ENCODE measurements around the gene GPD2. TPM values are rescaled to one million over a fixed set of nuclear protein-coding genes. Genes with fewer than 3 reads are reported as not detected.

GPD2 gene
- total and polyA plus RNA-seq, 2 of the 13 experiments (the other 11 are each of a cell fraction or from before 2014, with no cell fraction given), result not detected

GRCh38 chr2:156540706-156541105, 104.5 kb downstream of the GPD2 start (continued):
- TF ChIP-seq ARID5B (CRISPR knock-in tag; IDR thresholded peaks at IDR 0.05) (no peak), PLRG1 (conservative IDR thresholded peaks at IDR 0.05) (no peak), ZZZ3 (CRISPR knock-in tag; IDR thresholded peaks at IDR 0.05; ENCODE audit: borderline replicate concordance) (no peak), SOX13 (IDR thresholded peaks at IDR 0.05) (no peak), SOX13 (CRISPR knock-in tag; conservative IDR thresholded peaks at IDR 0.05 in 1 of 2, IDR thresholded peaks at IDR 0.05 in 1 of 2) (no peak), HMGA1 (CRISPR knock-in tag; conservative IDR thresholded peaks at IDR 0.05) (no peak), SAP130 (CRISPR knock-in tag; IDR thresholded peaks at IDR 0.05; ENCODE audit: low read depth) (no peak), NR2C2 (CRISPR knock-in tag; IDR thresholded peaks at IDR 0.05; ENCODE audit: borderline replicate concordance) (no peak)

- no peak overlapping the region for H3K4me2 ChIP-seq (ENCODE audit: low read depth, low read length)
- H3K27ac ChIP-seq (ENCODE audit: extremely low read length, insufficient read depth, low read length), result no peak overlapping the region
- H3K9ac ChIP-seq (ENCODE audit: insufficient read depth, low read depth, low read length), result no peak overlapping the region
- FAIRE-seq (no peak), ATAC-seq (no peak), DNase-seq (ENCODE audit: low spot score) (no peak)
- no peak overlapping the region for H2AFZ ChIP-seq (ENCODE audit: low read length)
- H3K27me3 ChIP-seq (ENCODE audit: control insufficient read depth in 1 of 2, insufficient read depth in 2 of 2, low read length in 2 of 2), result no peaks in the 10 kb centered on the region
- in situ Hi-C loops (cut with HindIII; ENCODE audit: extremely low pct_ligation_motif_present, low pct_unique_long_range_greater_than_20kb), result no loop called here
- no TSS peak for BruUV-seq (replicated peaks)
- no peak overlapping the region for H3K4me3 ChIP-seq (replicated peaks in 1 of 3; ENCODE audit: insufficient read depth in 1 of 3, low read depth in 2 of 3, low read length in 3 of 3)
- ChIA-PET POLR2A (no interaction called here), CTCF (ENCODE audit: low intra/inter-chr PET ratio, low total read pairs) (no interaction called here)
- intact Hi-C loops (cut with micrococcal nuclease; ENCODE audit: unreplicated experiment), result no loop called here
- H4K20me1 ChIP-seq (ENCODE audit: insufficient read depth, low read length), result no peaks in the 10 kb centered on the region
- no peaks in the 10 kb centered on the region for H3K79me2 ChIP-seq (ENCODE audit: insufficient read depth, low read length)
- H3K9me3 ChIP-seq (ENCODE audit: low read length), result no peaks in the 10 kb centered on the region
- H3K36me3 ChIP-seq (replicated peaks in 1 of 2; ENCODE audit: control insufficient read depth in 1 of 2, insufficient read depth in 2 of 2, low read length in 2 of 2), result no peaks in the 10 kb centered on the region
- TF ChIP-seq DR1 (CRISPR knock-in tag; IDR thresholded peaks at IDR 0.05) (no peak), HOXD1 (CRISPR knock-in tag; IDR thresholded peaks at IDR 0.05) (no peak), ZNF530 (CRISPR knock-in tag; IDR thresholded peaks at IDR 0.05; ENCODE audit: low read depth) (no peak), ZMYM2 (CRISPR knock-in tag; IDR thresholded peaks at IDR 0.05) (no peak), NFATC3 (CRISPR knock-in tag; IDR thresholded peaks at IDR 0.05) (no peak), AGO1 (IDR thresholded peaks at IDR 0.05; ENCODE audit: low read depth, low read length, poor library complexity, severe bottlenecking) (no peak), E2F5 (CRISPR knock-in tag; conservative IDR thresholded peaks at IDR 0.05) (no peak), ZNF570 (CRISPR knock-in tag; IDR thresholded peaks at IDR 0.05; ENCODE audit: borderline replicate concordance) (no peak), MAZ (IDR thresholded peaks at IDR 0.05; ENCODE audit: borderline replicate concordance, low read depth, low read length) (no peak), MAZ (CRISPR knock-in tag; IDR thresholded peaks at IDR 0.05; ENCODE audit: low read depth) (no peak), CC2D1A (CRISPR knock-in tag; IDR thresholded peaks at IDR 0.05) (no peak), GTF3A (CRISPR knock-in tag; conservative IDR thresholded peaks at IDR 0.05) (no peak)
- no peaks in the 10 kb centered on the region for H3K4me1 ChIP-seq (ENCODE audit: insufficient read depth, low read length)
Observed at GRCh38 chr2:156541229-156541628, 105.0 kb downstream of the GPD2 start.
